Esophagus mucosa (tissue), 1 donor: ENCODE measurements around the gene ATP9B. TPM values are rescaled to one million over a fixed set of nuclear protein-coding genes. Genes with fewer than 3 reads are reported as not detected.
A peak's percentile ranks its signal among the peaks of the same experiment; 100 is the strongest.
"Not testable (repeated sequence)": the region's sequence is repeated elsewhere in the genome, so short reads cannot be mapped to it uniquely, and the experiment has no call there.

Experiments
- ATAC-seq: fragments of 200-7000 bp; cut with Tn5 transposase; one replicate; pipeline ENCODE4 v1.9.1; 2020
- total RNA-seq: library from RNA; stranded (reverse); gene quantifications from one replicate; pipeline ENCODE4 v1.2.4, GENCODE V29; 2023
- donor health status: DM: yes; HTN: yes; CAD: no.

ATP9B gene
- total RNA-seq, 1 donor from 2014 or later = 19.6 TPM

DNA sequence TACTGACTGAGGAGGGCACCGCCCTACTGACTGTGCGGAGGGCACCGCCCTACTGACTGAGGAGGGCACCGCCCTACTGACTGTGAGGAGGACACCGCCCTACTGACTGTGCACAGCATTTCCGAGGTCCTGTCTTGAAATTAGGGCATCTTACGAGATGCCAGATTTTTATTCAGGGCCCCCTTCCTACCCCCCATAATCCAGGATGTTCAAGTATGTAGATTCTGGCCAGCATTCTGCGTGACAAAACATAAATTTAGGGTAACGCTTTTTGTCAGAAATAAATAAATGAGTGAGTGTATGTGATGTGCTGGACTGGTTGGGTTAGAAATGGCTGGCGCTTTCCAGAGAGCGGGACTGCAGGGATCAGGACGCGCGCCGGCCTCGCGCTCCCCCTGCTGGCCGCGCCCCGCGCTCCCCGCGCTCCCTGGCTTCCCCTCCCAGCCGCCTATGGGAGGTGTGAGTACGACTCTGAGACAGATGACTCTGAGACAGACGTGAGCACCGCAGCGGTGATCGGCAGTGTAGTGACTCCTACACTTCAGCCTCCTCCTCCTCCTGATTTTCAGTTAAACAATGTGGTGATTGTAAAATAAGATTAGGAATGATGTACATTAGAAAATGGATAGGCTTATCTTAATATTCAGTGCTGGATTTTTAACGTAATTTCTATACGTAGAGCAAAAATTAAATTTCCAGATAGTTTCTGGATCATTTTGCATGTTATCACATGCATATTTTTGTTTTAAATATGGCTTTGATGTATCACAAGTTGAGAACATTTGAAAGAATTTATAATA lies 177.3 kb downstream of the ATP9B start:
- peak; percentile 98 for ATAC-seq

DNA sequence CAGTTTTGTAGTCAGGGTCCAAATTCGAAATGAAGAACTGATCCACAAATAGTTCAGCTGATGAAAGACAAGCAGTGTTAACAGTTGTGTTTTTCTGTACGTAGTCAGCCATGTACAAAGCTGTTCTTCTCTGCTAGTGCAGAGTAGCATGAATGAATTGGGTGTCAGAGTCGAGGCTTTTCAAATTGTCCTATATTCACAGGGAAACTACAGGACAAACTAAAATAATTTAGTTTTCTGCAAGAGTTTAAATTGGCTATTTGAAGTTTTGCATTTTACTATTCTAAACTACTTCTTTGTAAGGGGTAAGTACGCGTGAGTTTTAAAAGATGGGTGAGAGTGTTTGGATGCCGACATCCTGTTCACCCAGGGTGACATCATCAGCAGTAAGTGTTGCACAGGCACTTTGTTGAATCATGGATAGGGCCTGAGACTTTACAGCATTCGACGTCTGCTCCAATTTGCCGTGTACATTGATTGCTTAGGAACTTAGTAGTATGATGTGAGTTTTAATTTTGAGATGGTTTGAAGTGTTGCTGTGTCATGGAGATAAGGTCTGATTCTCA lies 179.4 kb downstream of the ATP9B start:
- no peak for ATAC-seq

DNA sequence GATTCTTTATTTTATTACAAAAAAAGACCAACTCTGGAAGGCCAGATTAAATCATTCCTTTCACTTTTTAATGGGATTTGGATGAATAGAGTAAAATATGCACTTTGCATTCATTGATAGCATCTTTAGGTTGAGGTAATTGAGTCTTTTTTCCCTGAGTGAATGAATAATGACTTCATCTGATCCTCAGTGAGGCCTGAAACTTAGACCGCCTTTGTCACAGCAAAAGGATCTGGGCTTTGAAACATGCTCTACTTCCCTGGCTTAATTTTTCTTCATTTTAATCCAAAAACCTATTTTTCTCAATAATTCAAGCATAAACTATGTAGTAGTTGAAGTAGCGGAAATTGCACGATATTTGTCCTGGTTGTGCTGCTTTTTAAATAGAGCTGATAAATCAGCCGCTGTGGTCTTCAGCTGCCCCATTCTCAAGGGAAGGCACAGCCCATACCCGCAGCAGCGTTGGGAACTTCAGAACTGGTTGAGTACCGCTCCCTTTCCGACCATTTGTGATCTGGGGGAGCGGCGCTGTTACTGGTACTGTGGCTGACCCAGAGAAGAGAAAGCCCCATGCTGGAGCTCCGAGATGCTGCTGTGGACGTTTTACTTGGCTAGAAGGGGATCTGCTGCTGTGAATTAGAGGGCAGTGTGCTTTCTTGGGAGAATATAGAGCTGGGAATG lies 181.2 kb downstream of the ATP9B start:
- no peak for ATAC-seq

GRCh38 chr18:79251021-79251420 lies 181.8 kb downstream of the ATP9B start:
- ATAC-seq = no peak

- ATAC-seq = no peak
Measured at GRCh38 chr18:79252904-79253633, 183.9 kb downstream of the ATP9B start.

- ATAC-seq = no peak
Measured at GRCh38 chr18:79257480-79257879, 188.3 kb downstream of the ATP9B start.

- no peak for ATAC-seq
Measured at GRCh38 chr18:79258447-79258846, 189.3 kb downstream of the ATP9B start.

GRCh38 chr18:79259218-79259617 lies 190.0 kb downstream of the ATP9B start:
- no peak for ATAC-seq

GRCh38 chr18:79260023-79260422 lies 190.8 kb downstream of the ATP9B start:
- ATAC-seq = no peak

DNA sequence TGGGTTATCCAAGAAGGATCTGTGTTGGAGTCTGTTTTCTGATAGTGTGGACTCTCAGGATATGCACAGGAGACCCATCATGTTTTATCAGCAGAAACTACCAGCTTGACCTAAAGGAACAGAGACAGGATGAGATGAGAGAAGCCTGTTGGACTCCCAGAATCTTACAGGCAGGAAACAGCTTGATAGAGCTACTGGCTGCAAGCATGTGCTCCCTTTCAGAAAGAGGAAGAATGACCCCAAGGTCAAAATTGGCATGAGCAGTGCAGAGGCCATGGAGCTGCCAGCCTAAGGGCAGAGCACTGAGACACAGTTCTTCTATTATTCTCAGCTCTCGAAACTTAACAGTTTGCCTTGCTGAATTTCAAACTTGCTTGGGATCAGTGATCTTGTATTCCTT lies 191.3 kb downstream of the ATP9B start:
- no peak for ATAC-seq

- ATAC-seq = not testable (repeated sequence)
Measured at GRCh38 chr18:79265068-79265467, 195.9 kb downstream of the ATP9B start.

DNA sequence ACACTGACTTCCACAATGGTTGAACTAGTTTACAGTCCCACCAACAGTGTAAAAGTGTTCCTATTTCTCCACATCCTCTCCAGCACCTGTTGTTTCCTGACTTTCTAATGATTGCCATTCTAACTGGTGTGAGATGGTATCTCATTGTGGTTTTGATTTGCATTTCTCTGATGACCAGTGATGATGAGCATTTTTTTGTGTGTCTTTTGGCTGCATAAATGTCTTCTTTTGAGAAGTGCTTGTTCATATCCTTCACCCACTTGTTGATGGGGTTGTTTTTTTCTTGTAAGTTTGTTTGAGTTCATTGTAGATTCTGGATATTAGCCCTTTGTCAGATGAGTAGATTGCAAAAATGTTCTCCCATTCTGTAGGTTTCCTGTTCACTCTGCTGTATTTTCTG lies 202.6 kb downstream of the ATP9B start:
- not testable (repeated sequence) for ATAC-seq

GRCh38 chr18:79272916-79273315 lies 203.7 kb downstream of the ATP9B start:
- no peak for ATAC-seq

- no peak for ATAC-seq
Measured at GRCh38 chr18:79274823-79275222, 205.6 kb downstream of the ATP9B start.

GRCh38 chr18:79275461-79275860 lies 206.3 kb downstream of the ATP9B start:
- no peak for ATAC-seq

GRCh38 chr18:79275992-79276391 lies 206.8 kb downstream of the ATP9B start:
- peak; percentile 72 for ATAC-seq

DNA sequence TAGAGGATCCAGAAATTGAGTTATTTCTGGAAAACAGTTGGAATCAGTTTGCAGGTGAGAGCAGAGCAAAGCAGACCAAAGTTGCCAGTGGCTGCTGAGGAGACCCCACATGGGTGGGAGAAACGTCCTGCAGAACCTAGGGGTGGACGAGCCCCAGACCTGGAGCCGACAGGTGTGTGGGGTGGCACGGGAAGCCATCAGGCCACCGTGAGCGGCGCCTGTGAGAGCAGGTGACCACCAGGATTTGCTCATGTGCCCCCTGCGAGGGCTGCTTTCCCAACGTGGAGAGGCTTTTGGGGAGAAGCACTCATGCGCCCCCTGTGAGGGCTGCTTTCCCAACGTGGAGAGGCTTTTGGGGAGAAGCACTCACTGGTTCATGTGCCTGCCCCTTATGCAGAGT lies 209.7 kb downstream of the ATP9B start:
- ATAC-seq = no peak

GRCh38 chr18:79283131-79283810 lies 214.1 kb downstream of the ATP9B start:
- no peak for ATAC-seq

GRCh38 chr18:79283929-79284328 lies 214.7 kb downstream of the ATP9B start:
- peak; percentile 48 for ATAC-seq

- ATAC-seq = not testable (repeated sequence)
Measured at GRCh38 chr18:79285191-79285590, 216.0 kb downstream of the ATP9B start.

- not testable (repeated sequence) for ATAC-seq
Measured at GRCh38 chr18:79290409-79290808, 221.2 kb downstream of the ATP9B start.

GRCh38 chr18:79290876-79291275 lies 221.7 kb downstream of the ATP9B start:
- ATAC-seq = no peak
